Thyroid gland (tissue), 4 donors: ENCODE measurements around the gene C3orf80. TPM values are rescaled to one million over a fixed set of nuclear protein-coding genes. Genes with fewer than 3 reads are reported as not detected.
"Not testable (repeated sequence)": the region's sequence is repeated elsewhere in the genome, so short reads cannot be mapped to it uniquely, and the experiment has no call there.

Source experiments
- DNase-seq, 2 donors: peaks; one replicate each; pipeline ENCODE4 v3.0.0-alpha.2; 2019
- H3K27ac ChIP-seq, 3 donors: fragments of 200-600 bp; sonication (generic); 1 replicate in 2 of 3; 2 replicates in 1 of 3; pipeline ENCODE4 v1.5.1; 2016 to 2019; ENCODE audit warnings: mild to moderate bottlenecking in 1 of 3, moderate library complexity in 1 of 3
- H3K27me3 ChIP-seq: fragments of 200-600 bp; sonication (generic); one replicate; pipeline ENCODE4 v1.5.1; 2019
- H3K36me3 ChIP-seq, 2 donors: fragments of 200-600 bp; sonication (generic); one replicate each; pipeline ENCODE4 v1.5.1; 2016 to 2019
- H3K4me1 ChIP-seq, 2 donors: fragments of 200-600 bp; sonication (generic); one replicate each; pipeline ENCODE4 v1.5.1; 2017 to 2019
- H3K4me3 ChIP-seq, 3 donors: fragments of 200-600 bp; sonication (generic); replicated peaks in 1 of 3; 1 replicate in 2 of 3; 2 replicates in 1 of 3; pipeline ENCODE4 v1.5.1; 2016; ENCODE audit warnings: mild to moderate bottlenecking in 1 of 3
- H3K9me3 ChIP-seq: fragments of 200-600 bp; sonication (generic); one replicate; pipeline ENCODE4 v1.5.1; 2017
- POLR2A ChIP-seq, 2 donors: fragments of 450-650 bp; IDR thresholded peaks; one replicate each; pipeline ENCODE4 v1.6.1; 2017; ENCODE audit warnings: antibody characterized with exemption in 2 of 2, mild to moderate bottlenecking in 2 of 2, moderate library complexity in 1 of 2
- WGBS, 2 donors: methylation state at CpG; one replicate each; pipeline ENCODE4 v1.1.5; 2017; 5-methylcytosine and 5-hydroxymethylcytosine counted together
- intact Hi-C: fragments of 100-400 bp; cut with DNase I; formaldehyde crosslinking; loops from one replicate; pipeline ENCODE4 v1.15.1; 2023
- total RNA-seq, 4 donors: library from RNA; depleted of rRNA; stranded (reverse); fragments of >200 nt; gene quantifications; one replicate each; pipeline ENCODE4 v1.2.3, GENCODE V29; 2016
- TF ChIP-seq, protein P1 (sequence below), 6 experiments: fragments of 200-600 bp in 3 of 6; fragments of 450-650 bp in 3 of 6; sonication (generic) in 3 of 6; IDR thresholded peaks; one replicate each; pipeline ENCODE4 v1.5.1; 2016 to 2019; ENCODE audit warnings: antibody characterized with exemption in 6 of 6, mild to moderate bottlenecking in 2 of 6, inconsistent platforms in 1 of 6, moderate library complexity in 1 of 6

C3orf80 gene
- total RNA-seq, 4 donors from 2014 or later, result 0.27 to 0.29 (median 0.29) TPM; not detected in 1

DNA sequence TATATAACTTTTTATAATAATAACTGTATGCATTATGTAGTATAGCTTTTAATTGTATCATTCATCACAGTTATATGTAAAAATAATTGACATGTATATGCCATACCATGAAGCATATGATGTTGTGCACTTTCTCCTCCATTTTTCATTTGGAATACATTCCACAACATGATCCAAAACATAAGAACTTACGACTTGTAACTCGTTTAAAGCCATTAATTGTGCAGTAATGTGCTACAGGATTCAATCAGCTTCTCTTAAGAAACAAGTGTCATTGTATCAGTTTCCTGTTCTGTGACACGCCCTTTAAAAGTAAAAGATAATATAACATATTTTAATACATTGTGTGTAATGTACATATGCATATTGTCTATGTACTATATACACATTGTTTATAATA, 2.2 kb downstream of the C3orf80 start:
- peaks cover 9 to 10% of the 10 kb centered on the region in 2 donors for H3K4me1 ChIP-seq
- intact Hi-C loops, result no loop called here
- DNase-seq, result no peak
- H3K27me3 ChIP-seq, result peaks cover 6% of the 10 kb centered on the region
- H3K4me3 ChIP-seq, result no peak overlapping the region
- TF ChIP-seq, protein P1, sequence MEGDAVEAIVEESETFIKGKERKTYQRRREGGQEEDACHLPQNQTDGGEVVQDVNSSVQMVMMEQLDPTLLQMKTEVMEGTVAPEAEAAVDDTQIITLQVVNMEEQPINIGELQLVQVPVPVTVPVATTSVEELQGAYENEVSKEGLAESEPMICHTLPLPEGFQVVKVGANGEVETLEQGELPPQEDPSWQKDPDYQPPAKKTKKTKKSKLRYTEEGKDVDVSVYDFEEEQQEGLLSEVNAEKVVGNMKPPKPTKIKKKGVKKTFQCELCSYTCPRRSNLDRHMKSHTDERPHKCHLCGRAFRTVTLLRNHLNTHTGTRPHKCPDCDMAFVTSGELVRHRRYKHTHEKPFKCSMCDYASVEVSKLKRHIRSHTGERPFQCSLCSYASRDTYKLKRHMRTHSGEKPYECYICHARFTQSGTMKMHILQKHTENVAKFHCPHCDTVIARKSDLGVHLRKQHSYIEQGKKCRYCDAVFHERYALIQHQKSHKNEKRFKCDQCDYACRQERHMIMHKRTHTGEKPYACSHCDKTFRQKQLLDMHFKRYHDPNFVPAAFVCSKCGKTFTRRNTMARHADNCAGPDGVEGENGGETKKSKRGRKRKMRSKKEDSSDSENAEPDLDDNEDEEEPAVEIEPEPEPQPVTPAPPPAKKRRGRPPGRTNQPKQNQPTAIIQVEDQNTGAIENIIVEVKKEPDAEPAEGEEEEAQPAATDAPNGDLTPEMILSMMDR (IDR thresholded peaks at IDR 0.05), result no peak
- TF ChIP-seq POLR2A (IDR thresholded peaks at IDR 0.05), result no peak
- no peaks in the 10 kb centered on the region for H3K36me3 ChIP-seq
- H3K9me3 ChIP-seq, result no peaks in the 10 kb centered on the region
- WGBS, 2 donors, result 79 to 83% methylated on average over 3 of the region's 3 CpGs
- no peak overlapping the region for H3K27ac ChIP-seq

DNA sequence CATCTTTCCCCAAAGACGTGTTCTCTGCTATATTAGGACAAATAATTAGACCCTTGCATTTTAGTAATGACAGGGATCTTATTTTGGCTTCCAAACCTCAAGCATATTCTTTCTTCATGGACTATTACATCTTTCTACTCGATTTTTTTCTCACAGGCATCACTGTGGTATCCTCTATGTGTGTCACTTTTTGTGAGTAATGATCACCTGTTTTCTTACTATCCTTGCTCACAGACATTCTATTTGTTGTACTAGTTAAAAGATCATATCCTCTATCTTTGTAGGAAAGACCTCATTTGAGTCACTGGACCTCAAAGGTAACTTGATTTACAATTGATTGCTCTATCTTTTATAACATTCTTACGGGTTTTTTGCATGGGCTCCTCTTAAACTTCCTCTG, 6.8 kb downstream of the C3orf80 start:
- Histone ChIP-seq H3K27me3 (peaks cover 2% of the 10 kb centered on the region), H3K4me3 (no peak overlapping the region), H3K9me3 (no peaks in the 10 kb centered on the region), H3K4me1 (no peaks in the 10 kb centered on the region), H3K36me3 (no peaks in the 10 kb centered on the region), H3K27ac (no peak overlapping the region)
- no peak for TF ChIP-seq POLR2A (IDR thresholded peaks at IDR 0.05)
- TF ChIP-seq, protein P1 (IDR thresholded peaks at IDR 0.05), result no peak
- intact Hi-C loops, result no loop called here
- no peak for DNase-seq
- 73 to 78% methylated on average over 3 of the region's 3 CpGs for WGBS, 2 donors

DNA sequence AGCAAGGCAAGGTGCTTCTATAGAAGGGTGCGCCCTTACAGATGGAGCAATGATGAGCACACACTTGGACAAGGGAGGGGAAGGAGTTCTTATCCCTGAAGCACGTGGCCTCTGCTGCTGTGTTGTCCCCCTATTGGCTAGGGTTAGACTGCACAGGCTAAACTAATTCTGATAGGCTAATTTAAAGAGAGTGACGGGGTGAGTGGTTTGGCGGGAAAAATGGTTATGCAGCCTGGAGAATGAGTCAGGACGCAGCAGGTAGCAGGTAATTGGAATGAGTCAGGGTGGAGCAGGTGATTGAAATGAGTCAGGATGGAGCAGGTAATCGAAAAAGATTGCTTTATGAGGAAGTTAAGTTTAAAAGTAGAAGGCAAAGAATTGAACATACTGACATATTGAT, 15.5 kb downstream of the C3orf80 start:
- DNase-seq, H3K27ac ChIP-seq, intact Hi-C loops, H3K36me3 ChIP-seq, H3K4me3 ChIP-seq, H3K9me3 ChIP-seq, H3K27me3 ChIP-seq, H3K4me1 ChIP-seq: not testable (repeated sequence)
- WGBS, 2 donors, result 88 to 89% methylated on average over 6 of the region's 6 CpGs

DNA sequence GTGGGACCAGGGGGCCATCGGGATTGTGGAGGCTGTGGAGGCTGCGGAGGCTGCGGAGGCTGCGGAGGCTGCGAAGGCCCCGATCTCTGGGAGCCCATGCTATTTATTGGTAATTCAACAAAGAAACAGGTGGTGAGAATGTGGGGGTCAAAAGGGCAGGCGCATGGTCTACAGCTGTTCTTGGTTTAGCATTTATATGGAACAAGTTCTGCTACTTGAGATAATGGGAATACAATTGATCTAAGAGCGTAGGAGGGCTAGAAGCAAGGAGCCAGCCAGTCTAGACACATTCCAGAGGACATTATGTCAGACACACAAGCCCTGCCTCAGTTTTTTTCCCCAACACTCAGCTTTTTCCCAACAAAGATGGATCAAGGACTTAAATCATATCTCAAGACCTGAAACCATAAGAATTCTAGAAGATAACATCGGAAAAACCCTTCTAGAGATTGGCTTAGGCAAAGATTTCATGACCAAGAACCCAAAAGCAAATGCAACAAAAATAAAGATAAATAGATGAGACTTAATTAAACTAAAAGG, 20.1 kb downstream of the C3orf80 start:
- Histone ChIP-seq H3K4me1 (no peaks in the 10 kb centered on the region), H3K9me3 (no peaks in the 10 kb centered on the region), H3K27ac (no peak overlapping the region), H3K36me3 (no peaks in the 10 kb centered on the region), H3K27me3 (no peaks in the 10 kb centered on the region), H3K4me3 (no peak overlapping the region)
- WGBS, 2 donors, result 90 to 95% methylated on average over 9 of the region's 9 CpGs
- no peak for TF ChIP-seq POLR2A (IDR thresholded peaks at IDR 0.05)
- TF ChIP-seq, protein P1 (IDR thresholded peaks at IDR 0.05), result no peak
- DNase-seq, result no peak
- intact Hi-C loops, result no loop called here

DNA sequence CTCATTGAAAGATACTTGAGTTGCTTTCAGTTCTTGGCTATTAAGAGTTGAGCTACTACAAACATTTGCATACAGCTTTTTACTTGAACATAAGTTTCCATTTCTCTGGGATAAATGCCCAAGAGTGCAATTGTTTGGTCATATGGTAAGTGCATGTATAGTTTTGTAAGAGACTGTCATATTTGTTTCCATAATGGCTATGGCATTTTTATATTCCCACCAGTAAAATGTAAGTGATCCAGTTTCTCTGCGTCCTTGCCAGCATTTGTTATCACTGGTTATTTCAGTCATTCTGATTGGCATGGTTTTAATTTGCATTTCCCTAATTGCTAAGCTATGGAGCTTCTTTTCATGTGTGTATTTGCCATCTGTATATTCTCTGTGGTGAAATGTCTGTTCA, 22.5 kb downstream of the C3orf80 start:
- TF ChIP-seq POLR2A (IDR thresholded peaks at IDR 0.05), result no peak
- WGBS, 2 donors, result 82 to 90% methylated on average over 1 of the region's 1 CpG
- Histone ChIP-seq H3K4me3 (no peak overlapping the region), H3K9me3 (no peaks in the 10 kb centered on the region), H3K27ac (no peak overlapping the region), H3K36me3 (no peaks in the 10 kb centered on the region), H3K27me3 (no peaks in the 10 kb centered on the region), H3K4me1 (no peaks in the 10 kb centered on the region)
- intact Hi-C loops, result no loop called here
- DNase-seq, result no peak

DNA sequence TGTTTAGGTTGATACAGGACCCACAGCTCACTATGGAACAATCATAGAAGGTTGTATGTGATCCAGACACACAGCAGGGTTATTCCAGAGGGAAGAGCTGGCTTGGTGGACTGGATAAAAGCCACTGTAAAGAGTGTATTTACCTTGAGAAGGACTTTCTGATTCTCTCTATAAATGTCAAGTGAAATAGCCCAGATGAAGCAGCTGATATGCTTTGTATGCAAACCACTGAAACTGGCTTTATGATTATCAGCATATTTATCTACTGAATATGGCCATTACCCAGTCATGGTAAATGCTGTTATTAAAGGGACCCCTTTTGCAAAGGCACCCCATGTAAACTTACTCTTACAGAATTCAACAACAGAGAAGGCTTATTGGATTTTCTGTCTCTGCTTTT, 28.1 kb downstream of the C3orf80 start:
- intact Hi-C loops, result no loop called here
- Histone ChIP-seq H3K27me3 (no peaks in the 10 kb centered on the region), H3K36me3 (peaks cover 0 to 3% of the 10 kb centered on the region in 2 donors), H3K4me1 (no peaks in the 10 kb centered on the region), H3K4me3 (no peak overlapping the region), H3K9me3 (no peaks in the 10 kb centered on the region), H3K27ac (no peak overlapping the region)
- TF ChIP-seq, protein P1 (IDR thresholded peaks at IDR 0.05), result no peak
- TF ChIP-seq POLR2A (IDR thresholded peaks at IDR 0.05), result no peak
- DNase-seq, result no peak
